NCI-H2196 (cell line): ENCODE results near the gene IGSF1.
"Not testable (repeated sequence)": the region's sequence is repeated elsewhere in the genome, so short reads cannot be mapped to it uniquely, and the experiment has no call there.

Experiments
- DNase-seq: peaks from one replicate; lab custom pipeline; 2025; ENCODE audit not compliant: unreplicated experiment; lab: John Stamatoyannopoulos, UW

Gene IGSF1

DNA sequence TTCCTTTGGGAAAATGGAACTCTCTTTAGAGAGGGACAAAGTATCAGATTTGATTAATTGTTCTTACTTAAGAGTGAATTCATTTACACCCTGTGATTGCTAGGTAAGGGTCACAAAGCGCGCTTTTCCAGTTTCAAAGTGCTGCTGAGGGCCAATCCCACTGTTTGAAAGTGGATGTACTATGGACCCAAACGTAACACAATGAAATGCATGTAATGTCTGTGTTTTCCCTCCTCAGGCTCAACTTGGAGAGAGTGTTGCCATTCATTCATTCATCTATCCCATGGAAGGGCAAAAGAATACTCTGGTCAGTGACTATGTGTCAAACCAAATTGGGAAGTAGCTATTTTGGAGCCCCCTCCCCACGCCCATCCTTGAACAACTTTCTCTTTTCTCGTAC, 16.1 kb downstream of the IGSF1 start:
- DNase-seq, result no peak

DNA sequence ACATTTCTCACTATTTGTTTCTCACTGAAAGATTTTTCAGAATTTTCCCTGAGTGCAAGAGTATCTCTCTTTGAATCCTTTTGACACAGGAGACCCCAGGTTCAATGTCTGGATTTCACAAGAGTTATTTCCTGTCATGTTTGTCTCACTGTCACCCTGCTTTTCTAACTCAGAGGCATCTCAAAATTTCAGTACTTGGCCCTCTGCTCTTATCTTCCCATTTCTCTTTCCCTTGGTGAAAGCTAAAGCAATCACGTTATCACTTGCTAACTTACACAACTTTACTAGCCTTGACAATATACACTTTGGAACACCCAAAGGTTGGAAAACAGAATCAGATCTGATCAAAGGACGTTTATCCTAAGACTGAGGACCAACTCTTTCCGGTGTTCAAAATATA, 17.3 kb downstream of the IGSF1 start:
- DNase-seq, result no peak

DNA sequence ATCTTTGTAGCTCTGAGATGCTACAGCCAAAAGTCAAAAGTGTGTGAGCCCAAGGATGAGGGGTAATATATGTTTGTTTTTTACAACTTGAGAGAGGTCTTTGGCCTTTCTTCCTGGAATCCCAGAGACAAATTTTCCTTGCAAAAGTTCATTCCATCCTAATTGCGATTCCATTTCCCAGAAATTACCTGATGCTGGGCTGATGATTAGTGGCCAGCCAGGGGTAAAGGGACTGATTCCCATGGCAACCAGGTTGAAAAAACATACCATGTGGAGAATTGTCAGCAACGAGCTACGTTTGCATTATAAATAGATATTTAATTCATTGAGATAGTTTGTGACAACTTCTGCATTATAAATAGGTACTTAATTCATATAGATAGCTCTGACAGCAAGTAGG, 17.8 kb downstream of the IGSF1 start:
- no peak for DNase-seq

DNA sequence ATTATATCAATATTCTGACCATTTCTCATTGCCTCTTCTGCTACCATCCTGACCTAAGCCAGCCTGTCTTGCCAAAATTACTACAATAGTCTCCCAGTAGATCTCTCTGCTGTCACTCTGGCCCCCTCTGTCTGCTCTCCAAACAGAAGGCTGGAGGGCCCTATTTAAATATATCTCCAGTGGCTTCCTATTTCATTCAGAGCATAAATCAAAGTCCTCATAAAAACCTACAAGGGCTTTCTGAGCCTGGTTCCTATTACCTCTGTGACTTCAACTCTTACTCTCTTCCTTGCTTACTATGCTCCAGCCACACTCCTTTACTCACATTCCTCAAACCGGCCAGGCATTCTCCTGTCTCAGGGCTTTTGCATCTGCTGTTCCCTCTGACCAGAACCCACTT, 19.0 kb downstream of the IGSF1 start:
- DNase-seq, result no peak

DNA sequence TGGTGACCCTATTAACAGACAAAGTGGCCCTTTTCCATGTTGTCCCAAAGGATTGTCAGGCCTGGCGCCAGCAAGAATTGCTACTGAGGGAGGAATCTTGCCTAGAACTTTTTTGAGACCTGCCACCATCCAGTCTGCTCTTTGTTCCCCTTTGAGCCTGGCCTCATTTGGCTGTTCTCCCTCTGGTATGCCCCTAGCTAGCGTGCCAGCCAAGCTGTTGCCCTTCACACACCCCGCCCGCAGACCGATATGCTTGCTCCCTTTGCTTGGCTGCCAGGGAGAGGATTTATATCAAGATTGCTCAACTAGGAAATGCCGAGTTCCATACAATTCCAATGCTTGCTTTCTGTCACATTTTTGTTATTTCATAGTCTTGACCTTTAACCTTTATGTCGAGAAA, 24.4 kb downstream of the IGSF1 start:
- no peak for DNase-seq

DNA sequence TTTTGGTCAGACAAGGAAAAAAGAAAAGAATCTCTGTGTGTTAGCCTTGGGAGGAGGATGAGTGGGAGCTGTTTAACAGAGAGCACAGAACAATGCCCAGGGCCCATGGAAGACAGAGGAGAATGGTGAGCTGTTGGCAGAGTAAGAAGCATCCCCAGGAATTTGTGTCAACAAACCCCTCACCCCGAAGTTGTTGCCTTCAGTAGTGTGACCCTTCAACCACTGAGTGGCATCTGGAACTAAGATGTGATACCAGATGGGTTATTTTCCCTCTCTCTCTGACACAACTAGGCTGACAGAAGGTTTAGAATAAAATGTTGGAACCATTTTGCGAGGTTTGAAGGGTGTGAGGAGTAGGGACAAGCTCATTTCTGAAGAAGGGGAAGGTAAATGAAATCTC, 25.1 kb downstream of the IGSF1 start:
- no peak for DNase-seq

DNA sequence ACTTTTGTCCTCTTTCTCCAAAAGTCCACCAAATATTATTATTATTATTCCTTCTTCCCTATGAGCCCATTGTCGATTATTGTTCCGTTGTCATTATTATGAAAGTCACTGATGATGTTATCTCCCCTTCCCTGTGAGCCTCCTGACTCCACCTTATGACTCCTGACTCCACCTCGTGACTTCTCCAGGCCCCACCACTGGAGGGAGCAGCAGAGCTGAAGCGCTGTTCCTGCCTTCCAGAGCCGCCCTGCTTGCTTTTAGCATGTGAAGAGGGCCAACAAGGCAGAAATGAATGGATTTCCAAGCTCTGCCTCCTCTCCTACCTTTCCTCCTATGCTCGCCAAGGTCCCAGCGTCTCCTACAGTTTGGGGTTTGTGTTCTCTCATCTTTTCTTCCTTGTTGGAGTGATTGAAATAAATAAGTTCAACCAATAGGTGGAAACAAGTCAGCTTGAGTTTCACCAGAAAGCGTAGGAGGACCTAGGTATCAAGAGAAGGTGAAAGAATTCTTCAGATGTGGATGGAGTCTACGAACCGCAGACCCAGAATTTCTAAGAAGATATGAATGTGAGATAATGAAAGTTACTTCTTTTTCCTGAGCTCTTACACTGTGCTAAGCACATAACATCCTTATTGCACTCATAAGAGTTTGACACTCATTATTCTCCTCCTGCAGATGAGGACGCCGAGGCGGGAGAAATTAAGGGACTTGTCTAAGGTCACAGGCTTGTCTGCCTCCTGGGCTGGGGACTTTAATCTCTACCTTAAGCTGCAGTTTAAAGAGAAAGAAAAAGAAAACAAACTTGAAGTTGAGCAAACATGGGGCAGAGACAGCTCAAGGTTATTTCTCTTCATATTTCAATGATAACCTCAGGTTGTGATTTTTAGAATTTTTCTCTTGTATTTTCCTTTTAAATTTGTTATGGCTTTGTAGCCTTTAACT, 26.1 kb downstream of the IGSF1 start:
- no peak for DNase-seq

DNA sequence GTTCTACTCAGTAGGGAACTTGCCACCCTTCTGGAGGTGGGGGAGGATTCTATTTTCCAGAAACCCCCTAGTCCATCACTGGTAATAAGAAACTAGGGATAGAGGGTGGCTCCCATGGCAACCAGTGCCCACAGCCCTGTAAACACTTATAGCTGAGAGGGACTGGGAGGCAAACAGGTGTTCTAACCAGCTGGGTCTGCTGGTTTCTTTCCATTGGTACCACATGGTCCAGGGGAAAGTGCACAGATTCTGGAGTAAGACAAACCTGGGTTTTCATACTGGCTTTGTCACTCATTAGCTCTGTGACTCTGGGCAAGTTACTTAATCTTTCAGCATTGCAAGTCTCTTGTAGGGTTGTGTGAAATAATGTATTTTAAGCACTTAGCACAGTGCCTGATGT, 26.9 kb downstream of the IGSF1 start:
- DNase-seq, result no peak

DNA sequence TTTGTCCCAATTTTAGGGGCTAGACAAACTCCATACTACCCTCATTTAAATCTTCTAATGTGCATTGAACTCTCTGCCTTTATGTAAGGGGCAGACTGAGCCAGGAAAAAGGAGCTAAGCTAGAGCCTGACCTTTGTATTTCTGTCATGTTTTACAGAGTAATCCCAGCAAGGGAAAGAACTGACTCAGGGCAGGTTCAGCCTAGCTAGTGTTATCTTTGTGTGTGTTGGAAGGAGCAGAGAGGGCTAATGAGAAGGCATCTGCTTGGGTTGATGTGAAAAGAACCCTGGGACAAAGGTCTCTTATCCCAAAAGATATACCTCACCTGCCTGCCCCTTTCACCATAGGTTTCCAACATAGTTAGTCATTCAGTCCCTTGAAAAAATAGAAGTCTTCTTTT, 31.7 kb downstream of the IGSF1 start:
- no peak for DNase-seq

DNA sequence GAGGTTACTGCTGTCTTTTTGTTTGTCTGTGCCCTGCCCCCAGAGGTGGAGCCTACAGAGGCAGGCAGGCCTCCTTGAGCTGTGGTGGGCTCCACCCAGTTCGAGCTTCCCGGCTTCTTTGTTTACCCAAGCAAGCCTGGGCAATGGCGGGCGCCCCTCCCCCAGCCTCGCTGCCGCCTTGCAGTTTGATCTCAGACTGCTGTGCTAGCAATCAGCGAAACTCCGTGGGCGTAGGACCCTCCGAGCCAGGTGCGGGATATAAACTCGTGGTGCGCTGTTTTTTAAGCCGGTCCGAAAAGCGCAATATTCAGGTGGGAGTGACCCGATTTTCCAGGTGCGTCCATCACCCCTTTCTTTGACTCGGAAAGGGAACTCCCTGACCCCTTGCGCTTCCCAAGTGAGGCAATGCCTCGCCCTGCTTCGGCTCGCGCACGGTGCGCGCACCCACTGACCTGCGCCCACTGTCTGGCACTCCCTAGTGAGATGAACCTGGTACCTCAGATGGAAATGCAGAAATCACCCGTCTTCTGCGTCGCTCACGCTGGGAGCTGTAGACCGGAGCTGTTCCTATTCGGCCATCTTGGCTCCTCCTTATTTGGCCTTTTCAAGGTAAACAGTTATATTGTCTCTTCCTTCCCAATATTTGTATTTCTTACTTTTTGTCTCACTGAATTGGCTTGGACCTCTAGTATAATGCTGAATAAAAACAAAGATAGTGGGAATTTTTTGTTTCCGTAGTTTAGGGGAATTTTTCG, 37.9 kb downstream of the IGSF1 start:
- DNase-seq, result not testable (repeated sequence)

DNA sequence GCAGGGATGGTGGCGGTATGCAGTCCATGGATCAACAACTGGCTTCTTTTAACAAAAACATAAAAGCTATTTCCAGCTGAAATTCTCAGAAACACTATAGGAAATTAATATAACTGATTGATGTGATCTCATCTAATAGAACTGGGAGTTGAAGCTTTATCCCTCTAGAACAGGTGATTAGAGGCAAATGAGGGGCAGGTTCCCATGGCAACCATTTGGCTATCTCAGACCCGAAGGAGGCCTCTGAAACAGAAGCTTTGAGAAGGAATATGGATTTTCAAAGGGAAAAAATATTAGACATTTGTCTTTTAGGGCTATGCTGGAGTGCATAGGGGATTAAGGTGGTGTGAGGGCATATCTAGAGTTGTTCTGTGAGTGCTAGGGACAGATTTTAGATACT, 50.0 kb downstream of the IGSF1 start:
- DNase-seq, result no peak

DNA sequence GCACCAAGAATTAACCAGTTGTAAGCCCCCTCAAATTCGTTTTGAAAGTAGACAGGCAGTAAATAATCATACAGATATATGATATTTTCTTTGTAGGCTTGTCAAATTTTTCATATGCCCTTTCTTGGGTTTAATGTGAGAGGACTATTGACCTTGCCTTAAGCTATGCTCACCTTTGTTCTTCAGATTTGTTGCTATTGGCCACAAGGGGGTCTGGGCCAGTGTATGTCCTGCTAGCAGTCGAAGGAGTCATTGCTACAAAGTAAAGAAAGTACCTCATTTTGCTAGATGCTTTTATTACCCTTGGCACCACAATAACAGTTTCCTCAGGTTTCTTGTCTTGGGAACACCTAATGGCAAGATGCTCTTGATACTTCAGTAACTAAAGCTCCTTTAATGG, 51.7 kb downstream of the IGSF1 start:
- DNase-seq, result no peak

DNA sequence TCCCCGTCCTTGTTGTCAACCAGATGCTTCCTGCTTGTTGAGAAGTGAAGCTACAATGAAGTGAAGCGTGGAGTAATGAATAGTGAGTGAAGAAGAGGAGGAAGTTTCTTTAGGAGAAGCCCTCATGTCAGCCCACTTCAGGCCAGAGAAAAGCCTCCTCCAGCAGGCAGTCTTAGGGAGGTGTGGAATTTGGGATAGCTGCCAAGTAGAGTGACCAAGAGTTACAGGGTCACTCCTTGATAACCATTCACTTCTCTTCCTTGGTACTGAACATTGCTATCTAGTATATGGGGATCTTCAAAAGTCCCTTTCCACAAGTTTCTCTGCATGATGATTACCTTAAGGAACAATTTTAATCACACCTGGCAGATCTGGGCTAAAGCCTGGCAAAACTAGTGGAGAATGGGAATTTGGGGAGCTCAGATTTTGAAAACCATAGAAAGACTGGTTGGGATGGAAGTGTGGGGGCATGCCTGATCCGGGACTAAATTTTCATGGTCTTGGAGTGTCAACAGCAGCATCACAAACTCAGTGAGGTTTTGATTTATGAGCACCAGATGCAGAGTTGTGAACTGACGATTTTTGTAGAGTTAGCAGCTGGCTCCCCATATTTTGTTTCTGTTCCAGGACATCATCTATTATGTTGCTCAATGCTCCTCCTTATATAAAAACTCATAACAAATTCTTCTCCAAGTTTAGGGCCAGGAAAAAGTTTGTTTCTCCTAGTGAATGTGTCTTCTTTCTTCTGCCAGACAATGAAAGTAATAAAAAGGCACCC, 53.1 kb downstream of the IGSF1 start:
- DNase-seq, result no peak

DNA sequence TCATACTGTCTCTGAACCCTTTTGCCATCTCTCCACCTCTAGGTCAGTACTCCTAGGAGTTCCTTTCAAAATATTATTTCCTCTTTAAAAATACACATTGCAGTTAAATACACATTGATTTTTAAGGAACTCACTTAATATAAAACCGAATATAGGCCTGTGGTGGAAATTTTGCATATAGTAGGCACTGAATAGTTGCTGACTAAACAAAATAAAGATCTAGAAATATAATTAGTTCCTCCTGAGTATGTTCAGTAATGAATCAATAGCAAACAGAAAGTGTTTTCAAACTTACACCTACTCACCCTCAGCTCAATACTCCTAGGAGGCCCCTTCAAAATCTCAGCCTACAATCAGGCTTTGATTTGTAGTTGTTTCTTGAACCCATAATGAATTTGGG, 61.5 kb downstream of the IGSF1 start:
- DNase-seq, result no peak

DNA sequence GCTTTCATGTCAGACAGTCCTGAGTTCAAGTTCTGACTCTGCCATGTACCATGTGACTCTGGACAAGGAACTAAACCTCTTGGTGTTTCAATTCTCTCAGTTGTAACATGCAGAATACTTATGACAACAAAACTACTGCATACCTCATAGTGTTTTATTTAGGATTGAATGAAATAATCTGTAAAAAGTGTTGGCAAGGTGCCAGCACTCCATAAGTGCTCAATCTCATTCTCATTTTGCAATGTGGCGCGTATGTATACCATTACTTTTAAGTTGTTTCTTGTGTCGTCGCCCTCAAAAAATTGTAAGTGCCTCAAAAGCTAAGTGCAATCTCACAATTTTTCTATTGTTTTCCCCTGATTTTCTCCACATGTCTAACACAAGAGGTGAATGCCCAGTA, 62.5 kb downstream of the IGSF1 start:
- no peak for DNase-seq

DNA sequence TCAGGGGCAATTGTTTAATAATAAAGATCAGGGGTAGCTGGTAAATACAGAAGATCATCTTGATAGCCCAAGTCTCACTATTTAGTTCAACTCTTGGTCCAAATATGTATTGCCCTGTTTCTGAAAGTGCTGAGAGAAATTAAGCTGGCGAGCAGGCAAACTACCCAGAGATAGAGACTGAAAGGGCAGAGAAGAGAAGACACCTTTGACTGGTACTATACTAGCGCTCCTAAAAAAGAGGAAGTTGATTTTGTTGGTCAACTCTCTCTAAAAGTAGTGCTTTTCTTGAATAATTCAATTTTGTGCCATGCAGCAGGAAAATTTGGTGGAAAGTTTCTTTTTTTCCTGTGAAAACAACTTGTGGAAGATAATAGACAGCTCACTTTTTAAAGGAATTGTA, 64.0 kb downstream of the IGSF1 start:
- DNase-seq, result no peak
